Measurements from ENCODE around the gene SPATA32.

The SPATA32 gene

DNA sequence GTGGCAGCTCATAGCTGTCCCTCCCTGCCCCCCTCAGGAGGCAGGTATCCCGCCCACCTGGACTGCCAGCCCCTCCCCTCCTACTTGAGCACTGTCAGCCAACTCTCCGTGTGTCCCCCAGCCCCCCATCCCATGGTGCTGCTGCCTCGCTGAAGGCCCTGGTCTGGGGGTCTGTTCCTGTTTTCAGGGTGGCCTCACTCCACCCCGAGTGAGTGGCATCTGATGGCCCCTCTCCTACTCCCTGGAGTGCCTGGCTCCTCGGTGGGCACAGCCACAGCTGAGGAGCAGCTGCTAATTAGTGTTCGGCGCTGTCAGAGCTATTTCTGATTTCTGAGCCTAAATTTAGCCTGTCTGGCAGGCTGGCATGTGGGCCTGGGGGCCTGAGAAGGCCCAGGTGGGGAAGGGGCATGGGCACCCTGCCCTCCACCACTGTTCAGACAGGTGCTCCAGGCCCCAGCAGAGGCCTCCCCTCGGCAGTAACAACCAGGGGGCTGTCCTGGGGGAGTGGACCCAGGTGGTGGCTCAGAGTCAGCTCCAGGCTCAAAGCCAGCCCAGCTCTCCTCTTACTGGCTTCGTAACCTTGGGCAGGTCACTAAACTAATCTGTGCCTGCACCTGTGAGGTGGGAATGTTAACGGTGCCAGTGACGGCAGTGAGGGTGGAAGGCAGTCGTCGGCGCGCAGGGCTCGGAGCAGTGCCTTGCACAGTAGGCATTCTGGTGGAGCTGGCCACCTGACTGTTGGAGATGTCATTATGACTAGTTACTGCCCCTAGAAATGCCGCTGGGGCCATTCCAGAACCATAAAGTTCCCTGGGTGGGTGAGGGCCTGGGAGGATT, 33.8 kb downstream of the SPATA32 start:
- peak; percentile 41 to 65 for DNase-seq

DNA sequence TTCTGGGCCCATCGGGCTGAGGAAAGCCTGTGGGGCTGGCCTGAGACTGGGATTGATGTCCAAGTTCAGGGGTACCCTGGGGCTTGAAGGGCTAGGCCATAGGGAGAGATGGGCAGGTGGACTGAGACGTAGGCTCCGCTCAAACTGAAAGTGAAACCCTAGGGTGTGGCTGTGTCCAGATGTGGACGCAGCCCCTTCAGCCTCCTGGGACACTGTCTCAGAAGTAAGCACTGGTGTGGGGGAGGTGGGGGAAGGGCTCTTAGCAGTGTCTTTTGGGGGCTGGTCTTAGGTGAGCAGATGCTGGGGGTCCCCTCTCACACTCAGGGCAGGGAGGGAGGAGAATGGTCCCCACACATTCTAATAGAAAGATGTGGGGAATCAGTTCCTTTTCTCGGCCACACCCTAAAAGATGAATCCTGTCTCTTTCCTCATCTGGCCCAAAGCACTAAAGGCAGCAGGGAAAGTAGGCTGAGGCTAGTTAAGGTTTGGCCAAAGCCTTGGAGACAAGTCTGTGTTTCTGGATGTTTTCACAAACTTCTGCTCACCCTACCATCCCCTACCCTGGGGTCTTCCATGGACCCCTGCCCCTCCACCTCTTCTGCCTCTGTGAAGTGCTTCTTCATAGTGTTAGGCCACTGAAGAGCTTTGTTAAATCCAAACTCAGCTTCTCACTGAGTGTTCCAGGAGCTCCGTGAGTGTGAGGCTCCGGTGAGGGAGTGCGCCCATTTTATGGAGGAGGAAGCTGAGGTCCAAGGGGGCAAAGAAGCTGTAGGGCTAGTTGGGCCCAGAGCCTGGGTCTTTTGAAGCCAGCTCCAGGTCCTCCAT, 34.6 kb downstream of the SPATA32 start:
- DNase-seq: peak; percentile 71 to 74

DNA sequence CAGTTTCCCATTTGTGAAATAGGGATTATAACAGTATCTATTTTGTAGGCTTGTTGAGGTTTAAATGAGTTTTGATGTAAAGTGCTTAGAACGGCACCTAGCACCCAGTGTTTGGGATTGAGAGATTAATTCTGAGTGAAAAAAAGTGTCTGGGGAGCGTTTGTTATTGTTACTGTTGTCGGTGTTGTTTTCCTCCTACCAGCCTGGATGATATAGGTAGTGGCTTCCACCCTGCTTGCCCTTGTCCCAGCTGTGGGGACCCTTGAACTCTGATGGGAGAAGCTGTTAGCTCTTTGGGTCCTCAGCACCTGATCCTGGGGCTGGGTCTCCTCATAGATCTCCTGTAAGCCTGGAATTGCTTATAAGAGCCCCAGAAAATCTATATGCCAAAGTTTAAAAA, 35.3 kb downstream of the SPATA32 start:
- DNase-seq: no peak

DNA sequence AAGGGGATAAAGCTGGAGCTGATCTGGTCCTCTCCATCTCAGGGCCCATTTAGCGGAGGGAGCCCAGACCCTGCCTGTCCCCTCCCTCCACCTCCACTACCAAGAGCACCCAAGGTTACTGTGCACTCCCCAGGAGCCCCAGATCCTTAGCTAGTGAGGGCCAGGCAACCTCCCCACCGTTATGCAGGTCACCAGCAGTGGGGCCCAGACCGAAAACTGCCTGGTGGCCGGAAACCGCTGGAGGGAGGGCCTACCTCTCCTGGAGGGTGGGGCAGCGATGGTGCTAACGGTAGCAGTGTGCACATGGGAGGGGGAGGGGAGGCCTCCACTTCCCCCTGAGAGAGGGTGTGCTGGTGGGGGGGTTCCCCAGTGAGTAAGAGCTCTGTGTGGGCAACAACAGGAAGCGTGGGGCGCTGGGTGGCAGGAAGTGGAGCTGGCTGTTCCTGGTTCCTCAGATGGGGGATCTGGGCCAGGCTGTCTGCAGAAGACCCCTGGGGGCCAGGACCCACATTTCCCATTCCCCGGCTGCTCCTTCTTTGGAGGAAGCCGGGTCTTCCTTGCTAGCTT, 35.8 kb downstream of the SPATA32 start:
- peak; percentile 95 to 97 for DNase-seq

DNA sequence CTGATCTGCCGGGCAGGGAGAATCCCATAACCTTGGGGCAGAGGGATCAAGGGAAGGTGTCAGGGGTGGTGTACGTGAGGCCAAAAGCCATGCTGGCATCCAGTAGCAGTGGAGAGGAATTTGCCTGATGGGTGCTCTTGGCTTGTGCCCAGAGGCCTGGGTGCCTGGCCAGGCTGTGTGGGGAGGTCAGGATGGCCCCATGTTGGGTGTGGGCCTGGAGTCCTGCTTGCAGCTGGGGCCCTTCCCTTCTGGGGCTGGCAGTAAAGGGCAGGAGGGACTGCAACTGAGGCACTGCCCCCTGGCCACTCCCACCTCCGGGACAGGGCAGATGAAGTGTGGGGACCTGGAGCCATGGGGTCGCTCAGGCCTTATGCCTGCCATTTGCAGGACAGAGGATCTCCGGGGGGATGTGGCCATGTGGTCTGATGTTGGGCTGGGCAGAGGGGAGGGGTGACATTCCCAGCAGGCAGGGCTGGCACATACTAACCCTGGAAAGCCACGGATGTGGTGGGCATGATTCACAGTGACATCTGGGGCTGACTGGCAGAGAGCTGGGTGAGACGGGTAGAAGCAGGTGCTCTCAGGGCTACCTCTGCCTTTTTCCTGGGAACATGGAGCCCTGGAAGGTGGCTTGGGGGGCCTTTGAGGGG, 36.7 kb downstream of the SPATA32 start:
- DNase-seq: no peak

DNA sequence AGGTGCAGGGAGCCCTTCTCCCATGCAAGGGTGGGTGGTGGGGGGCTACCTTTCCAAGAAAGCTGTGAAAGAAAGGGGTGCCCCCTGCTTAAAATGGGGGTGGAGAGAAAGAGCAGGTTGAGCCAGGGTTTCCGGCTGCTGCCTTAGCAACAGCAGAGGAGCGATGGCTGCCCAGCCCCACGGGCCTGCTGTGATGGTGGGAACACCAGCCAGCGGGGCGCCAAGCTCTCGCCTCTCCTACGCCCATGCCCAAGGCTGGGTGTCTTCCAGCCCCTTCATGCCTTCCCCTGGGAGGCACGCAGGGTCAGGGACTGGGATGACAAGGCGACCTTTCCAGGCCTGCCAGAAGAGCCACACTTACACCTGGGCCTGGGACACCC, 37.2 kb downstream of the SPATA32 start:
- no peak for DNase-seq

DNA sequence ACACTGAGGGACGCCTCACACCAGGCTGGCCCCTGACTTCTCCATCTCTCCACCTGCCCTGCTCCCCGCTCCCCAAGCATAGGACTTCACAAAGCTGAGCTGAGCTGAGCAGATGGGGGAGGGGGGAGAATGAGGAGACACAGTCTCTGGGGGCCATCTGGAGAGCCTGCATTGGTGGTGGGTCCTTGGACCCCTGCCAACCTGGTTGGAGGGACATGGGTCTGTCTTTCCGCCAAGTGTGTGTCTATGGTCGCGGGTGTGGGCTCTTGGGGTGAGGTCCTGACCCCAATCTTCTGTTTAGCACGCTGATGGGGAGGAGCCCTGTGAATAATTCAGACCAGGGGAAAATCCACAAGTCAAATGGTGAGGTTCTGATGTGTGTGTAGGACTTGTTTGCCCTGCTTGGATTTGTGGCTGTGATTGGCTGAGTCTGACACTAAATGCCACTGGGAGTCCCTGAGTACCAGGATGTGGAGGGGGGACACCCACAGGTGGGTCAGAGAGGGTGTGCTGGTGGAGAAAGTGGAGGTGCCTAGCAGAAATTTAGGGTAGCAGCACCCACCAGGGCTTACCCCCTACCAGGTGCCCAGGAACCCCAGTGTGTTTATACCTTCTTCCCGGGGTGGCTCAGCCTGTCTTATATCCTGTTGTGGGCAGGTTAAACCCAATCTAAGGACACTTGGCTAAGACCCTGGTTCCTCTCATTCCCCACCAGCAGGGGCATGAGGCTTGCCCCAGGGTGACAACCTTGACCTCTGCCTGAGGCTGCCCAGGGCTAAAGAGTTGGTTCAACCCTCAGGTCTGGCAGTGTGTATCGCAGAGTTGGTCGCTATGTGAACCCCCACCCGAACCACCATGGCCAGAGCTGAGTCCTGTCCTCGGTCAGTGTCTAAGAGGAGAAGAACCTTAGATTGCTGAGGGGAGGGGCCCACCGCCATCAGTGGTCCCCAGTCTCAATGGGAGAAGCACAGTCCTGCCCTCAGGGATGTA, 38.1 kb downstream of the SPATA32 start:
- peak; percentile 30 to 58 for DNase-seq

DNA sequence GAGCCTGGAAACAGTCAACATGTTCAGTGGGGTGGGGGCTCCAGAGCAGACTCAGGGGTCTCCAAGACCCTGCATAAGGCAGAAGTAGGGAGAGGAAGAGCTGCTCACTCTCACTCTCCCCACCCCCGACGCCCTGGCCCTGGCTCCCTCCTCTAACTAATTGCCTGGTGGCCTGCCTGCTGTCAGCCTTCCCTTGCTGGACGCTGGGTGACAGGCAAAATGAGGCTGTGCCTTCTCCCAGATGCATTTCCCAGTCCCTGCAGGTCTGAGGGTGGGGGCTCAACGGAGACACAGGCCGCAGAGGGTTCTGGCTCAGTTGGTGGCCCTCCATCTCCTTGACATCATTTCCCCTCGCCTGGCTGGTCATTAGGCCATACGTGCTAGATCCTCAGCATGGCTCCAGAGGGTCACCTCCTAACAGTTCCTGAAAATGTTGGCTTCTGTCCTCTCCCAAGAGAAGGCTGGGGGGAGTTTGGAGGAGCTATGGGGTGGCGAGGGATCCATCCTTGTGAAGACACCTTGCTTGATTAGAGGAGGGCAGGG, 38.8 kb downstream of the SPATA32 start:
- DNase-seq: peak in 1 of 2 donors; percentile 44

DNA sequence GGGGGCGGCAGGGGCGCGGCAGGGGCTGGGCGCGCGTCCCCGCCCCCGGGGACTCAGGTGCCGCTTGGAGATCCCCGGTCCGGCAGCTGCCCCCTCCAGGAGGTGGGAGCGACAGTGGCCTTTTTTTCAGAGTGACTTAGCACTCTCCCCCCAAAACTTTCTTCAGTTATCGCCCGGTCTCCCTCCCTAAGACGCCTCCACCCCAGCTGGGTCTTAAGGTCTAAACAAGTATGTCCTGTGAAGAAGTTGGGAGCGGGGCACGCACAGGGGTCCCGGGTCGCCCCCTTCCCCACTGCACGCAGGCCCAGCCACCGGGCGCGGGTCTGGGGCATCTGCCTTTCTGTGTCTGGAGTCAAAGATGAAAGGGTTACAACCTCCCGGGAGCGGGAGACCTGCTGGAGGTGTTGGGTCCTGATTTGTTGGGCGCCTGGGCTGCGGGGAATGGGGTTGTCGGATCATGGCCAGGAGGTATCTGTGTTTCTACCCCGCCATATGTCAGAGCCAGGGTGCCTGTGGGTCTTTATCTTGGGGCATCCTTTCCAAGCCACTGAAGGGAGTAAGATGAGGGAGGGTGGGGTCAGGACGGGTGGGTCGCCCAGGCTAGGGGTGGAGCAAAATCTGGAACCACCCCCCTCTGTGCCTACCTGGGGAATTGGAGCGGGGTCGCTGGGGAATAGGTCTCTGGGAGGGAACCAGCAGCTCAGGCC, 39.5 kb downstream of the SPATA32 start:
- peak; percentile 36 to 72 for DNase-seq

DNA sequence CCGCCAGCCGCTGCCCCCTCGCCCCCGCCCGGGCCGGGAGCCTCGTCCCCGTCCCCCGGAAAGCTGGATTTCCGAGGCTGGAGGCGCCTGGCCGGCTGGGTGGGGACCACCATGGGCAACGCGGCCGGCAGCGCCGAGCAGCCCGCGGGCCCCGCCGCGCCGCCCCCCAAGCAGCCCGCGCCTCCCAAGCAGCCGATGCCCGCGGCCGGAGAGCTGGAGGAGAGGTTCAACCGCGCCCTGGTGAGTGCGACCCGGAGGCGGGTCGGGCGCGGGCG, 39.9 kb downstream of the SPATA32 start:
- DNase-seq: no peak

DNA sequence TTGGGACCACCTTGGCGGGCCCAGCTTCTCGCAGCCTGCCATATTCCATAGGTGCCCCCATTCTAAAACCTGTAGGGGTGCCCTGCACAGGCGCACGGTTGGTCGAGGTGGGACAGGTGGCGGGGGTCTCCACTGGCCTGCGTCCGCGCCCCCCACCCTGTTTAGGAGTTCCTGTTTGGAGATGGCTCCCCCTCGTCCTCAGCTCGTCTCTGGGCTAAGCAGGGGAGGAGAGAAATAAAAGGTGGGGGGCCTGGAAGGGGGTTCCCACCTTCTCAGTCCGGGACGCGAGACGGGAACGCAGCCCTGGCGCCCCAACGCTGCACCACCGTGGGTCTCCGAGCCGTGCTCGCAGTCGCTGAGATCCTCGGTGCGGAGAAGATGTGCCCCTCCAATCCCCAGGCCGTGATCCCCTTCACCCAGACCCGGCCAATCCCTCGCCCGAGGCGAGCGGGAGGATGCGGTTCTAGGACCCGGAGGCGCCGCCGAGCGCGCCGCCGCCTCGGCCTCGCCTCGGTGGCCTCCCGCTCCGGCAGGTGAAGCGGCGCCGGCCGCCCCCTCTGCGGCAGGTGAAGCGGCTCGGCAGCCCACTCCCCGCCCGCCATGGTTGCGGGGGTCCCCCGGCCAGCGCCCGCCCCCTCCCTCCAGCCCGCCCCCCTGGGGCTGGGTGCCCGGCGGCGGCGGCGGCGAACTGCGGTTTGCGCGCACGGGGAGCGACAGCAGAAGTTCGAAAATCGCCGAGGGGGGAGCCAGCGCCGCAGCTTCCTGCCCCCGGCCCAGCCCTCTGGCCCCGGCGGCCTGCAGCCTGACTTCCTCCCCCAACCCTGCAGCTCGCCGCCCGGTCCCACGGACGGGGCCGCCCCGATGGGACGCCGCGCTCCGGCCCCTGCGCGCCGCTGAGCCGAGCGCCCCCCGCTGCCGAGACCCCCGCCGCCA, 40.5 kb downstream of the SPATA32 start, which contains the start of gene FMNL1:
Gene FMNL1, plus strand, starts transcription at position 805 of the 933 bp plus-strand sequence. CDS start 240 bp downstream, outside the sequence.
- peak; percentile 67 to 76 for DNase-seq

DNA sequence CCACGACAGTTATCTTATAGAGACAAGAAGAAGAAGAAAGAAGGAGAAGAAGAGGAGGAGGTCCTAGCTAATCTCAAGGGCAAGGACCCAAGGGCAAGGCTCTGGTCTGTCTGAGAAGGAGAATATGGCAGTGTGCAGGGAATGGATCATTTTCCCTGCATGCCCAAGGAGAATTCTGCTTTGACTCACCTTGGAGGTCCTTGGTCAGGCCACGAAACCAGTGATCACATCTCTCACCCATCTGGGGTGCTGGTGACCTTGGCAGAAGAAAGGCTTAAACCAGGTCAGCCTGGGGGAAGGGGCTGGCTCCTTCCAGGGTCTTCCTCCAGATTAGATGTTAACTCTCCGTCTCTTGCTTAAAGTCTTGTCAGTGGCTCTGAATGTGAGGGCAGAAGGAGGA, 41.8 kb downstream of the SPATA32 start:
- no peak for DNase-seq

DNA sequence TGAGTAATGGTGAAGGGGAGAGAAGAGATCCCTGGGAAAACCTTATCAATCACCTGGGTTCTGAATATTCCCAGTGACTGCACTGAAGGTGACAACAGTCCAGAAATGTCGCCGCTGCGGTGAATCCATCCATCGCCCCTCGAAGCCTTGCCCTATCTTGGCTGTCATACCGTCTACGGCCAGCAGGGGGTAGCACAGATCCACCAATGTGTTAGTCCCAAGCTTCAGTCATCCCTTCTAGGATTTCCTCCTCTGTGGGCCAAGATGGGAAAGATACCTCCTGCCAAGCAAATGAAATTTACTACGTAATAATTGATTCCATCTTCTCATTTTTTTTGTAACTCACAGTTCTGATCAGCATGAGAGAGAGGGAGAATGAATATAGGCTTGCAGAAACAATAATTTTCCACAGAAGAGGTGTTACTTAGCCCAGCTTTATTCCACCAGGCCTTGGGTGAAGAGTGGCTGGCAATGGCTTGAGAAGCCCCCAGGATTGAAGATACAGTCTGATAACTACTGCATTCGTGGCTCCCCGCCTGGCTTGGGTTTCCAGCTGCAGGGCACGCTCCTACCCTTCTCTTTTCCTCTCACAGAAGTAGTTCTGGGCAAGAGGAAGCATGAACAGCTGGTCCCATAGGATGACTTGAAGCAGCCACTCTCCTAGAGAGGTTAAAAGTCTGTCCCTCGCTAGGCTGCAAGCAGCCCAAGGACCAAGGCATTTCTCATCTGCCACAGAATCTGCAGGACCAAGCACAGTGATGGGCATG, 42.8 kb downstream of the SPATA32 start:
- peak; percentile 63 to 98 for DNase-seq
